ENCODE measurements around the gene SRMS.

The SRMS gene, protein sequence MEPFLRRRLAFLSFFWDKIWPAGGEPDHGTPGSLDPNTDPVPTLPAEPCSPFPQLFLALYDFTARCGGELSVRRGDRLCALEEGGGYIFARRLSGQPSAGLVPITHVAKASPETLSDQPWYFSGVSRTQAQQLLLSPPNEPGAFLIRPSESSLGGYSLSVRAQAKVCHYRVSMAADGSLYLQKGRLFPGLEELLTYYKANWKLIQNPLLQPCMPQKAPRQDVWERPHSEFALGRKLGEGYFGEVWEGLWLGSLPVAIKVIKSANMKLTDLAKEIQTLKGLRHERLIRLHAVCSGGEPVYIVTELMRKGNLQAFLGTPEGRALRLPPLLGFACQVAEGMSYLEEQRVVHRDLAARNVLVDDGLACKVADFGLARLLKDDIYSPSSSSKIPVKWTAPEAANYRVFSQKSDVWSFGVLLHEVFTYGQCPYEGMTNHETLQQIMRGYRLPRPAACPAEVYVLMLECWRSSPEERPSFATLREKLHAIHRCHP

DNA sequence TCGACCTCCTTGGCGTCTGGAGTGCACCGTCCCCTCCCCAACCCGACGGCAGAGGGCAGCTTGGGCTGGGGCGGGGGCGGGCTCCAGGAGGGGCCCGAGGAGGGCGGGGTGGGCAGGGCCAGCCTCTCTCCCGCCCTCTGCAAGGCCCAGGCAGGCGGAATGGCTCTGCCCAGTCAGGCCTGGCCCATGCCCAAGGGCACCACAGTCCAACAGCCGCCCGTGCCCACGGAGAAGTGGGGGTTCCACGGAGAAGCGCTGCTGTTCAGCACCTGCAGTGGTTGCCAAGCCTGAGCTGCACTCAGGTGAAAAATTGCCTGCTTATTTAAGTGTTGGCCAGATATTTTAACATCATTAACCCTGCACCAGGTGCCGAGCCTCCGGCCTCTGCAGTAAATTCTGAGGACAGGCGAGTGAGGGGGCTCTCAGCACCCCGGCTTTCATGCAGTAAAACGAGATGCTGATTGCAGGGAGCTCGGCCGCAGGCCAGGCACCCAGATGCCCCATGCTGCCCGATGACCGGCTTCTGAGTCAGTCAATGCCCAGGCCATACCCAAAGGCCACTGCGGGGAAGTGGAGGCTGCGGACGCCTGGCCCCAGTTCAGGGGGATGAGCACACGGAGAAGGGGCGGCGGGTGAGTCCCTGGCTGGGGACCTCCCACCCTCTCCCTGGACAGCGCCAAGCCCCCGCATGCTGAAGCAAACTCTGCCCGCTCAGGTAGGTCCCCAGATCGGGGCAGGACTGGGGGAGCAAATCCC is at the start of gene SRMS:
Gene SRMS (minus strand): TSS at position 25 of the 756 bp plus-strand sequence. CDS start 286 bp downstream, outside the sequence.
- H3K4me1 Mint-ChIP-seq, result peaks cover 22% of the 10 kb centered on the region
- H3K36me3 Mint-ChIP-seq, result peaks cover 8% of the 10 kb centered on the region
- H3K9me3 Mint-ChIP-seq, result no peaks in the 10 kb centered on the region
- H3K4me3 Mint-ChIP-seq, result no peak within 1 kb of the TSS
- H3K27ac Mint-ChIP-seq, result no peak within 1 kb of the TSS
- no peak for DNase-seq (ENCODE audit: low spot score in 2 of 2)
- ATAC-seq, result no peak

DNA sequence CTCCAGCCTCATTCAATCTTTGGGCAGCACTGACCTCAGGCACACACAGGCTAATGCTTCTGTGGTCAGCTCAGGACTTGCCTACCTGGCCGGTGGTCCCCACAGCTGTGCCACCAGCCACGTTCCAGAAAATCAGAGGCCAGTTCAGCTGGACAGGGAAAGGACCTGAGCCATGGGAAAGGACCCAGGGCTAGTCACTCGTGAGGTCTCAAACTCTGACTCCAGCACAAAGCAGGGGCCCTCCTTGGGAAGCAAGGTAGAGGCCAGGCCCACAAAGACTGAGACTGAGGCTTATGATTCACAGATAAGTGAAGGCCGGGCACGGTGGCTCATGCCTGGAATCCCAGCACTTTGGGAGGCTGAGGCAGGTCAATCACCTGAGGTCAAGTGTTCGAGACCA is 48.9 kb upstream of the SRMS start:
- no peak overlapping the region for H3K27ac Mint-ChIP-seq
- no peaks in the 10 kb centered on the region for H3K9me3 Mint-ChIP-seq
- peaks cover 72% of the 10 kb centered on the region for H3K36me3 Mint-ChIP-seq
- DNase-seq (ENCODE audit: low spot score in 2 of 2) (no peak), ATAC-seq (no peak)
- H3K4me3 Mint-ChIP-seq, result no peak overlapping the region
- H3K4me1 Mint-ChIP-seq, result no peaks in the 10 kb centered on the region

DNA sequence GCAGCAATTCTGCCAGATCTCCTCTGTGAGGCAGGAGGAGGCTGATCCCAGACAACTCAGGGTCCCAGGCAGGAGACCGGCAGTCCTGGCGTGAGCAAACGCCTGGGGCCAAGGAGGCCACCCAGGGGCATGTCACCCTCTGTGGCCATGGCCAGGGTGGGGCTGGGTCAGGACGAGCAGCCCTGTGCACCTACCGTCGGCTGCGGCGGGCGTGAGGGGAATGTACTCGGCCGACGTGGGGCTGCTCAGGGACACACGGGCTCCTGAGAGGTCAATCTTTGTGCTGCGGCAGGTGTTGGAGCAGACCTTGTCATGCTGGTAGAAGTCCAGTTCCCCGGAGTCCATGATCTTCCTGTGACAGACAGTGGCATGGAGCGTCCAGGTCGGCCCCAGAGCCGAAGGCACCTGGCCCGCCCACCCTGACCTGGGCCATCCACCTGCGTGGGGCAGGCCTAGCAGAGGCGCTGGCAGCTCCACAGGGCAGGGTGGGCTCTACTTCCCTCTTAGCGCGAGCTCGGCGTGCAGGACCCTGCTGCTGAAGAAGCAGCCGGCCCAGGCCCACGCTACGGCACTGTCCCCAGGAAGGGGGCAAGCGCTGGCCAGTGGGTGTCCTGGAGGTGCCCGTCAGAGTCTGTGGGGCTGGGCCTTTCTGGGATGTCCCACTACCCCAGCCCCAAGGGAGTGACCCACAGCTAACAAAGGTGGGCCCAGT is 48.0 kb upstream of the SRMS start:
- H3K36me3 Mint-ChIP-seq, result peaks cover 69% of the 10 kb centered on the region
- H3K4me1 Mint-ChIP-seq, result no peaks in the 10 kb centered on the region
- DNase-seq (ENCODE audit: low spot score in 2 of 2) (no peak), ATAC-seq (no peak)
- no peaks in the 10 kb centered on the region for H3K9me3 Mint-ChIP-seq
- H3K4me3 Mint-ChIP-seq, result no peak overlapping the region
- H3K27ac Mint-ChIP-seq, result no peak overlapping the region

DNA sequence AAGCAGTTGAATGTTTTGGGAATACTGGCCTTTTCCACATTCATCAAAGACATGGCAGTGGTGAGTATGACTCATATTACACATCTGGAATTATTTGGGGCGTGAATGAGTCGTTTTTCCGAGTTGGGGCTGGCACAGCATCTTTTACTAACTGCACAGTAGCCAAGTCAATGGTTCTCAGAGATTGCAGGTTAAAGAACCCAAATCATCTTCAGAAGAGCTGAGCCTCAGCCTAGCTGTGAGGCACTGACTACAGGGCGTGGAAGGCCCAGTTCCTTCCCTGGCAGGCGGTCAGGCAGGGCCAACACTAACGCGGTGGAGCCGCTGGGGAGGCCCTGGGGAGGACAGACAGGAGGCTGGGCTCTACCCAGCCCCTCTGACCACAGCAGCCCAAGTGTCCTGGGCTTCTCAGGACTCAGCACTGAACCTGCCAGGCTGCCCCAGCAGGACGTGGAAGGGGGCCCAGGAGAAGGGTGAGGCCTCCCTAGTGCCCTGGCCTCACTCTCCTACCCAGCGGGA is 46.6 kb upstream of the SRMS start:
- Mint-ChIP-seq H3K4me1 (no peaks in the 10 kb centered on the region), H3K27ac (no peak overlapping the region), H3K4me3 (no peak overlapping the region), H3K9me3 (no peaks in the 10 kb centered on the region), H3K36me3 (peaks cover 66% of the 10 kb centered on the region)
- DNase-seq (ENCODE audit: low spot score in 2 of 2) (no peak), ATAC-seq (no peak)

DNA sequence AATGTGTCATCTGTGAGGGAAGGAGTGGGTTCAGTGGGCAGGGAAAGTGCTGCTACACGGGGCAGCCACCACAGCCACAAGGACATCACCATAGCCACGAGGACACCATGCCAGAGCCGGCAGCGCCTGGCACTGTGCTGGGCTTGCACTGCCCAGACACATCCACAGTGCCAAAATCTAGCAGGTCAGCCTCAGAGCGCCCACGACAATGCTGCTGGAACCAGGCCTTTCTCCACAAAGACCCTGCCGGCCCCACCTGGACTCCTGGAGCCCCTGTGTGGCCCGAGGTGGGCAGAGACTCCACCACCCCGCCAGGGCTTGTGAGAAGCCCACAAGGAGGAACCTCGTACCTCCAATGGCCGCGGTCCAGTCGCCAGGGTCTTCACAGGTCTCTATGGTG is 45.1 kb upstream of the SRMS start:
- Mint-ChIP-seq H3K4me1 (no peaks in the 10 kb centered on the region), H3K27ac (no peak overlapping the region), H3K4me3 (no peak overlapping the region), H3K9me3 (no peaks in the 10 kb centered on the region), H3K36me3 (peaks cover 58% of the 10 kb centered on the region)
- ATAC-seq, result no peak
- DNase-seq (ENCODE audit: low spot score in 2 of 2), result no peak

DNA sequence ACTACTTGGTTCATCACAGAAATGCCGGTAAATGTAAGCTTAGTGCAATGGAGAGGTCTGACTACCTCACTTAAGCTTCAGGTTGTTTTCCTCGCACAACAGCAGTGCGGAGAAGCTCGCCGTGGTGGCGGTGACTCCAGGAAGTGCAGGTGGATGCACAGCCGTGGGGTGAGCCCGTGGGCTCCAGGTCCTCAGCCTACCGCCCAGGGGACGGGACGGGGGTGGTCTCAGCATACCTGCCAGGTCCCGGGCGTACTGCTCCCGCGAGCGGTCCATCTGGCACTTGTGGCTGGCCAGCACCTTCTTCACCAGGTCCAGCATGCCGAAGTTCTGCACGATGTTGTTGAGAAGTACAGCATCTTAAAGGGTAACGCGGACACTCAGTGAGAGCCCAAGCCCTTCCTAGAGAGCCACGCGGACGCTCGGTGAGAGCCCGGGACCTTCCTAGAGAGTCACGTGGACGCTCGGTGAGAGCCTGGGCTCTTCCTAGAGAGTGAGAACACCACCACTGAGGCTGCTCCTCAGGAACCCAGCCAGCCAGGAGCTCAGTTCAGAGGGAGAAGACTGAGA is 44.3 kb upstream of the SRMS start:
- DNase-seq (ENCODE audit: low spot score in 2 of 2) (no peak), ATAC-seq (no peak)
- peaks cover 55% of the 10 kb centered on the region for H3K36me3 Mint-ChIP-seq
- H3K9me3 Mint-ChIP-seq, result no peaks in the 10 kb centered on the region
- no peak overlapping the region for H3K4me3 Mint-ChIP-seq
- H3K27ac Mint-ChIP-seq, result no peak overlapping the region
- H3K4me1 Mint-ChIP-seq, result no peaks in the 10 kb centered on the region

DNA sequence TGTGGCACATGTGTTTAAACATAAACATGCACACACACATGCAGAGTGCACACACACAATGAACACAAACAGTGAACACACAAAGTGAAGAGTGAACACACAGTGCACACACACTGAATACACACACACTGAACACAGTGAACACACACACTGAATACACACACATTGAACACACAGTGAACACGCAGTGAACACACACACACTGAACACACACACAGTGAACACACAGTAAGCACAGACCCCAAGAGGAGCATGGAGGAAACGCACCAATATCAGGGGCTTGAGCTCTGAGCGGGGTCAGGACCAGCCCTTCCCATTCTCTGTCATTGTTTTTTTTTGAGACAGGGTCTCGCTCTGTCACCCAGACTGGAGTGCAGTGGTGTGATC is 43.6 kb upstream of the SRMS start:
- no peak overlapping the region for H3K4me3 Mint-ChIP-seq
- ATAC-seq, result no peak
- H3K4me1 Mint-ChIP-seq, result no peaks in the 10 kb centered on the region
- no peak for DNase-seq (ENCODE audit: low spot score in 2 of 2)
- peaks cover 50% of the 10 kb centered on the region for H3K36me3 Mint-ChIP-seq
- H3K9me3 Mint-ChIP-seq, result no peaks in the 10 kb centered on the region
- H3K27ac Mint-ChIP-seq, result no peak overlapping the region

DNA sequence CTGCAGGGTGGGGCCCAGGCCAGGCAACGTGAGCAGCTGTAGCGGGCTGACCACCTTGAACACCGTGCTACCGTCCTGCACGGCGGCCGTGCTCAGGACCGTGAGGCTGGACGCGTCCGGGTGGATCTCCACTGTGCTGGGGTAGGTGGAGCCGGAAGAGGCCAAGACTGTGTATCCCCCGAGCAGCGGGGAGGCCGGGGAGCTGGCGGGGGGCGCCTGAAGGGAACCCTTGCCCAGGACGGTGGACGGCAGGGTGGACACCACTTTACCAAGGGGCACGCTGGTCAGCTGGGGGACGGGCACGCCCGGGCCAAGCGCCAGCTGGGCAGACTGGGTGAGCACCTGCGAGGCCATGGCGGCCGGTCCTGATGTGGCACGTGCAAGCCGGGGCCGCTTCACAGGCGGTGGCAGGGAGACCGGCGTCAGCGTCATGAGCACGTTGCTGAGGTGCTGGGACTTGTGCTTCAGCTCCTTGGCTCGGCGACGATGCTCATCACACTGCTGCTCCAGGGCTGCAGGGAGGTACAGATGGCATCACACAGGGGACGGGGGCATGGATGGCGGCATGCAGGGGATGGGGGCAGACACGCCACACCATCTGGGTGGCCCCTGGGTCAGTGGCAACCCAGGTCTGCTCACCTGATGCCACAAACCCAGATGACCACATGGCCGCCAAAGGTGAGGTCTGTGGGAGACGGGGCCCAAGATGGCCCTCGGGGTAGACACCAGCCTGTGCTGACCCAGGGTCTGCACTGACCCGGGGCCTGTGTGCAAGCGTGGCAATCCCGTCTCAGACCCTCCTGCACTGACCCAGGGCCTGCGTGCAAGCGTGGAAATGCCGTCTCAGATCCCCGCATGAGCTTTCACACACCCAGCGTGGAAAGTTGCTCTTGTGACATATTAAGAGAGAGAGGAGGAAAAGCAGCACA is 42.9 kb upstream of the SRMS start:
- Mint-ChIP-seq H3K4me1 (peaks cover 7% of the 10 kb centered on the region), H3K36me3 (peaks cover 49% of the 10 kb centered on the region), H3K27ac (no peak overlapping the region), H3K4me3 (no peak overlapping the region), H3K9me3 (no peaks in the 10 kb centered on the region)
- ATAC-seq (no peak), DNase-seq (ENCODE audit: low spot score in 2 of 2) (no peak)

DNA sequence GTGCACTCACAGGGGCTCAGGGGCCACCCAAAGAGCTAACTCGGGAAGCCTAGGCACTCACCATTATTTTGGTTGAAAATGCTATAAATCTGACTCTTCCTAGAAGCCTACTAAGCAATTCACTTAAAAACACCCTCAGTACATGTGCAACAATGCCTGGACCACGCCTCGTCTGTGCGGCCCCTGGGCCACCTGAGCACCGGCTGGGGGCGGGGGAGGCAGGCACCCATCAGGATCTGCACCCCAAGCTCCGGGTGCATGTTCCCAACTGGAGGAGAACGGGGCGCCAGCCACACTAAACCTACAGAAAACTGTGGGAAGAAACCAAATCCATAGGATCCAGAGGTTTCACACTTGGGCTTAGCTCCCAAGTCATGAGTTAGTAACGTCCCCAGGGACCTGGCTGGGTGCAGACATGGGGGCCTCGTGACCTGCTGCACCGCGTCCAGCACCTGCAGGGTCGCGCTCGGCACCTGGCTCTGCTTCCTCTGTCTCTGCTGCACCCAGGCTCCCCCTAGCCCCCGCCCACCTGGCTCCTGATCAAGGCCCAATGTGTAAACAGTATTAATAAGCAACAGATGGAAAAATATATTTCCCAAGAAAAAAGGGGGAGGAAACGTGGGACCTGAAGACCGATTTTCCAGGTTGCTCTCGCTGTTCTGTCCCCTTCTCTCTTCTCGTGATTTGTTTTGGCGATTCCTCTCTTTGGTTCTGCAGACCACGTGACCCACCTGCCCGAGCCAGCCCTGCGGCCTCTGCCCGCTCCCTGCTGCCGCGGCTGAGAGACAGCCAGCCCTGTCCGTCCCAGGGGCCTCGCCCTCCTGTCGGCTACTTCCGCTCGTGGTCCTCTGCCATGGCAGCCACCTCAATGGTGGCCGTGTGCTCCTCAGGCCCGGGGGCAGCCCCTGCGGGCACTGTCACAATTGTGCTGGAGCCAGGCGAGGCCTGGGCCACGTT is 42.0 kb upstream of the SRMS start:
- DNase-seq (ENCODE audit: low spot score in 2 of 2), result no peak
- Mint-ChIP-seq H3K9me3 (no peaks in the 10 kb centered on the region), H3K27ac (no peak overlapping the region), H3K4me1 (peaks cover 8% of the 10 kb centered on the region), H3K36me3 (peaks cover 40% of the 10 kb centered on the region), H3K4me3 (no peak overlapping the region)
- ATAC-seq, result no peak

DNA sequence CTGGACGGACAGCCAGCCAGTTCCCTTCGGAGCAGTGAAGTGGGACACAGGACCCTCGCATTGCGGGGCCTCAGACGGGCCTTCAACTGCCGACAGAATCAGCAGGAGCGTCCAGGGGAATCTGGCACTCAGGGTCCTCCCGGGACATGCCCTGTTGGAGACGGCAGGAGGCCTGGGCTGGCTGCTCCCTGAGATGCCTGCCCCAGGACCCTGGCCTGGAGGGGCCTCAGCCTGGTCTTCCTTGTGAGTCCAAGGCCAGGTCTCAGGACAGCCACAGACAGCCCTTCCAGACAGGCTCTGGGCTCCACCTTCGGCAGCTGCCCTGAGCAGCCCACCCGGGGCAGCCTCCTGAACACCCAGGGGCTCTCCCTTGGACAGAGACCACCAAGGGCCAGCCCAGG is 41.1 kb upstream of the SRMS start:
- Mint-ChIP-seq H3K4me3 (no peak overlapping the region), H3K4me1 (peaks cover 8% of the 10 kb centered on the region), H3K27ac (no peak overlapping the region), H3K9me3 (no peaks in the 10 kb centered on the region), H3K36me3 (peaks cover 38% of the 10 kb centered on the region)
- DNase-seq (ENCODE audit: low spot score in 2 of 2), result no peak
- ATAC-seq, result no peak

DNA sequence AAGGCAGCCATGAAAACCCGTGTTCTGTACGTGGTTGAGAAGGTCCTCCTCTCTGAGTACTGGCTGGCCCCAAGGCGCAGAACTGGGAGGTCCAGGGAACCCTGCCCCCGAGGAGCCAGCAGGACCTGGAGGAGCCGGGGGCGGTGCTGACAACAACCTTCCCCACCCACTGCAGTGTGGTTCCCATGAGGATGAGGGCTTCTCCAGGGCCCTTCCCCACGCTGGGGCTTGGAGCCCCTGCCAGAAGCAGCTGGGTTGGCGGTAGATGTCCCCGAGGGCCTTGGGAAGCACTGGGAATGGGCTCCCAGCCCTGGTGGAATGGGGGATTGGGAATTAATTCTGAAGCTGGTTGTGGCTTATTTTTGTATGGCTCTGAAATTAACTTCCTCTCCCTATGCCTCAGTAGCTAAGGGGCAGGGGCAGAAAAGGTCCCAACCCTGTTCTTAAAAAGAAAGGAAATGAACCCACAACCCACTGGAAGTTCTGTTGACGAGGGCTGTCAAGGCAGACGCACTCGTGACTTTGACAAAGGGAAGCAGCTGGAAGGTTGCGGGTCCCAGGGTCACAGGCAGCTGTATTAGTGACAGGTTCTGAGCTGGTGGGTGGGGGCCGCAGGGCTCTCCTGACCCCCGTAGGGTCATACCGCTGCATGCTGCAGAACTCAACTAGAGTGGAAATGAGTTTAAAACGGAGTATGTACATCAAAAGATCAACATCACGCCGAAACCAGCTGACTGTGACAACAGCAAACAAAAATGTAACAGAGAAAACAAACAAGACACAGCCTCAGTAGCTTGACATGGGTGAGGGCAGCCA is 40.4 kb upstream of the SRMS start:
- H3K9me3 Mint-ChIP-seq, result no peaks in the 10 kb centered on the region
- H3K4me3 Mint-ChIP-seq, result no peak overlapping the region
- no peak for DNase-seq (ENCODE audit: low spot score in 2 of 2)
- no peak overlapping the region for H3K27ac Mint-ChIP-seq
- no peak for ATAC-seq
- peaks cover 8% of the 10 kb centered on the region for H3K4me1 Mint-ChIP-seq
- peaks cover 31% of the 10 kb centered on the region for H3K36me3 Mint-ChIP-seq

DNA sequence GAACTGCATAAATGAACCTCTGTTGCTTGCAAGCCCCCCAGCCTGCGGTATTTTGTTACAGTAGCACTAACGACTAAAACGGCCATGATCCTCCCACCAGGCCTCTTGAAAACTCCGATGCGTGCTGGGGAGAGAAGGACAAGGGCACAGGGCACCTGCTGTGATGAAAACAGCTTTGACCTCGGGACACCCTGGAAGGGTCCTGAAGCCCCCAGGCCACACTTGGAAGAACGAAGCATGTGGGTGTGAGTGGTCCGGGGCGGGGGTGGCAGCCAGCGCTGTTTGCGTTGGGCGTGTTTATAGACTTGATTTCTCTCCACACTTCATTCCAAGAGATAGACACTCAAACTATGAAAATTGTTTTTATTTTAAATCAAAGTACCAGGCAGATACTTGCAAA is 39.7 kb upstream of the SRMS start:
- H3K36me3 Mint-ChIP-seq, result peaks cover 29% of the 10 kb centered on the region
- no peak overlapping the region for H3K27ac Mint-ChIP-seq
- no peak overlapping the region for H3K4me3 Mint-ChIP-seq
- peaks cover 8% of the 10 kb centered on the region for H3K4me1 Mint-ChIP-seq
- DNase-seq (ENCODE audit: low spot score in 2 of 2), result no peak
- H3K9me3 Mint-ChIP-seq, result no peaks in the 10 kb centered on the region
- no peak for ATAC-seq

DNA sequence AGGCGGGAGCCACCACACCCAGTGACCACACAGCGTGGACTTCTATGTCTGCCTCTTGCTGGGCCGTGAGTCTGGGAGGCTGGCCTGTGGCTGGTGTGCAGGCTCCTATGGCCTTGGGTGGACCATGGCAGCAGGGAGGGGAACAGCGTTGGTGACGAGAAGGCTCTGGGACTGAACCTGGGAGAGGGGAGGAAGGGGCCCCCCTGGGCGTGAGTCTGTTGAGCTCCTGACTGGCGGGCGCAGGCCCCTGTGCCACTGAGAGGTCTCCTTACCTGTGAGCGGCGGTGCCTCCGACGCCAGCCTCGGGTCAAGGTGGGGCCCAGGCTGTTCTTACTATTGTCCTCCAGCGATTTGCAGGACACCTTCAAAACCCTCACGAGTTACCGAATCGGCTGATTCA is 39.2 kb upstream of the SRMS start:
- peaks cover 8% of the 10 kb centered on the region for H3K4me1 Mint-ChIP-seq
- no peak overlapping the region for H3K27ac Mint-ChIP-seq
- ATAC-seq, result no peak
- H3K9me3 Mint-ChIP-seq, result no peaks in the 10 kb centered on the region
- peaks cover 29% of the 10 kb centered on the region for H3K36me3 Mint-ChIP-seq
- no peak for DNase-seq (ENCODE audit: low spot score in 2 of 2)
- no peak overlapping the region for H3K4me3 Mint-ChIP-seq

Data from stimulated activated effector memory CD8-positive, alpha-beta T cell treated with anti-CD3 and anti-CD28 coated beads, Interleukin-12 subunit alpha, Interleukin-12 subunit beta, amount 100 ng/mL, for 72 hours (primary cell).